Measurements from ENCODE around the gene HEBP1.

Gene HEBP1

GRCh38 chr12:12946686-12947355 is 53.2 kb downstream of the HEBP1 start:
- Histone ChIP-seq H3K36me3 (ENCODE audit: control insufficient read depth, insufficient read depth, low read length) (0 out of 2 replicates have a peak, but pooled peaks cover 5% of the 10 kb centered on the region), H3K27me3 (ENCODE audit: control insufficient read depth, insufficient read depth, low read length) (no peaks in the 10 kb centered on the region), H3K9me3 (ENCODE audit: control insufficient read depth, insufficient read depth, low read length) (no peaks in the 10 kb centered on the region), H3K4me1 (ENCODE audit: control insufficient read depth, insufficient read depth, low read length) (no peaks in the 10 kb centered on the region), H3K27ac (ENCODE audit: low read depth, low read length) (no peak overlapping the region), H3K9ac (ENCODE audit: low read depth, low read length) (no peak overlapping the region), H3K4me3 (ENCODE audit: low read depth, low read length) (no peak overlapping the region)

- Histone ChIP-seq H3K27ac (ENCODE audit: low read depth, low read length) (no peak overlapping the region), H3K9me3 (ENCODE audit: control insufficient read depth, insufficient read depth, low read length) (no peaks in the 10 kb centered on the region), H3K27me3 (ENCODE audit: control insufficient read depth, insufficient read depth, low read length) (no peaks in the 10 kb centered on the region), H3K4me1 (ENCODE audit: control insufficient read depth, insufficient read depth, low read length) (no peaks in the 10 kb centered on the region), H3K36me3 (ENCODE audit: control insufficient read depth, insufficient read depth, low read length) (0 out of 2 replicates have a peak, but pooled peaks cover 5% of the 10 kb centered on the region), H3K4me3 (ENCODE audit: low read depth, low read length) (no peak overlapping the region), H3K9ac (ENCODE audit: low read depth, low read length) (no peak overlapping the region)
Measured at GRCh38 chr12:12945591-12945990, 54.5 kb downstream of the HEBP1 start.

- H3K9me3 ChIP-seq (ENCODE audit: control insufficient read depth, insufficient read depth, low read length): no peaks in the 10 kb centered on the region
- no peak overlapping the region for H3K9ac ChIP-seq (ENCODE audit: low read depth, low read length)
- no peaks in the 10 kb centered on the region for H3K27me3 ChIP-seq (ENCODE audit: control insufficient read depth, insufficient read depth, low read length)
- no peak overlapping the region for H3K4me3 ChIP-seq (ENCODE audit: low read depth, low read length)
- no peak overlapping the region for H3K27ac ChIP-seq (ENCODE audit: low read depth, low read length)
- no peaks in the 10 kb centered on the region for H3K4me1 ChIP-seq (ENCODE audit: control insufficient read depth, insufficient read depth, low read length)
- no peaks in the 10 kb centered on the region for H3K36me3 ChIP-seq (ENCODE audit: control insufficient read depth, insufficient read depth, low read length)
Measured at GRCh38 chr12:12943586-12944260, 56.3 kb downstream of the HEBP1 start.

GRCh38 chr12:12941450-12942350 is 58.4 kb downstream of the HEBP1 start:
- Histone ChIP-seq H3K4me1 (ENCODE audit: control insufficient read depth, insufficient read depth, low read length) (no peaks in the 10 kb centered on the region), H3K27ac (ENCODE audit: low read depth, low read length) (no peak overlapping the region), H3K9ac (ENCODE audit: low read depth, low read length) (no peak overlapping the region), H3K36me3 (ENCODE audit: control insufficient read depth, insufficient read depth, low read length) (no peaks in the 10 kb centered on the region), H3K9me3 (ENCODE audit: control insufficient read depth, insufficient read depth, low read length) (no peaks in the 10 kb centered on the region), H3K27me3 (ENCODE audit: control insufficient read depth, insufficient read depth, low read length) (no peaks in the 10 kb centered on the region), H3K4me3 (ENCODE audit: low read depth, low read length) (no peak overlapping the region)

GRCh38 chr12:12939888-12940287 is 60.2 kb downstream of the HEBP1 start:
- Histone ChIP-seq H3K36me3 (ENCODE audit: control insufficient read depth, insufficient read depth, low read length) (no peaks in the 10 kb centered on the region), H3K27me3 (ENCODE audit: control insufficient read depth, insufficient read depth, low read length) (no peaks in the 10 kb centered on the region), H3K27ac (ENCODE audit: low read depth, low read length) (no peak overlapping the region), H3K4me1 (ENCODE audit: control insufficient read depth, insufficient read depth, low read length) (no peaks in the 10 kb centered on the region), H3K9ac (ENCODE audit: low read depth, low read length) (no peak overlapping the region), H3K4me3 (ENCODE audit: low read depth, low read length) (no peak overlapping the region), H3K9me3 (ENCODE audit: control insufficient read depth, insufficient read depth, low read length) (no peaks in the 10 kb centered on the region)

- Histone ChIP-seq H3K36me3 (ENCODE audit: control insufficient read depth, insufficient read depth, low read length) (no peaks in the 10 kb centered on the region), H3K4me3 (ENCODE audit: low read depth, low read length) (no peak overlapping the region), H3K9me3 (ENCODE audit: control insufficient read depth, insufficient read depth, low read length) (no peaks in the 10 kb centered on the region), H3K27me3 (ENCODE audit: control insufficient read depth, insufficient read depth, low read length) (no peaks in the 10 kb centered on the region), H3K27ac (ENCODE audit: low read depth, low read length) (no peak overlapping the region), H3K4me1 (ENCODE audit: control insufficient read depth, insufficient read depth, low read length) (no peaks in the 10 kb centered on the region), H3K9ac (ENCODE audit: low read depth, low read length) (no peak overlapping the region)
Measured at GRCh38 chr12:12938541-12938940, 61.5 kb downstream of the HEBP1 start.

GRCh38 chr12:12936983-12937491 is 63.0 kb downstream of the HEBP1 start:
- H3K9me3 ChIP-seq (ENCODE audit: control insufficient read depth, insufficient read depth, low read length): no peaks in the 10 kb centered on the region
- H3K36me3 ChIP-seq (ENCODE audit: control insufficient read depth, insufficient read depth, low read length): no peaks in the 10 kb centered on the region
- no peaks in the 10 kb centered on the region for H3K4me1 ChIP-seq (ENCODE audit: control insufficient read depth, insufficient read depth, low read length)
- H3K27ac ChIP-seq (ENCODE audit: low read depth, low read length): no peak overlapping the region
- no peaks in the 10 kb centered on the region for H3K27me3 ChIP-seq (ENCODE audit: control insufficient read depth, insufficient read depth, low read length)
- no peak overlapping the region for H3K9ac ChIP-seq (ENCODE audit: low read depth, low read length)
- no peak overlapping the region for H3K4me3 ChIP-seq (ENCODE audit: low read depth, low read length)

- Histone ChIP-seq H3K4me1 (ENCODE audit: control insufficient read depth, insufficient read depth, low read length) (no peaks in the 10 kb centered on the region), H3K4me3 (ENCODE audit: low read depth, low read length) (no peak overlapping the region), H3K27me3 (ENCODE audit: control insufficient read depth, insufficient read depth, low read length) (no peaks in the 10 kb centered on the region)
Measured at GRCh38 chr12:12934556-12934955, 65.5 kb downstream of the HEBP1 start.

GRCh38 chr12:12933742-12934141 is 66.3 kb downstream of the HEBP1 start:
- Histone ChIP-seq H3K4me1 (ENCODE audit: control insufficient read depth, insufficient read depth, low read length) (no peaks in the 10 kb centered on the region), H3K27me3 (ENCODE audit: control insufficient read depth, insufficient read depth, low read length) (no peaks in the 10 kb centered on the region), H3K4me3 (ENCODE audit: low read depth, low read length) (no peak overlapping the region), H3K27ac (ENCODE audit: low read depth, low read length) (no peak overlapping the region), H3K9ac (ENCODE audit: low read depth, low read length) (no peak overlapping the region), H3K36me3 (ENCODE audit: control insufficient read depth, insufficient read depth, low read length) (no peaks in the 10 kb centered on the region), H3K9me3 (ENCODE audit: control insufficient read depth, insufficient read depth, low read length) (no peaks in the 10 kb centered on the region)

More at GRCh38 chr12:12934556-12934955, 65.5 kb downstream of the HEBP1 start:
- H3K36me3 ChIP-seq (ENCODE audit: control insufficient read depth, insufficient read depth, low read length): no peaks in the 10 kb centered on the region
- H3K9me3 ChIP-seq (ENCODE audit: control insufficient read depth, insufficient read depth, low read length): no peaks in the 10 kb centered on the region
- H3K9ac ChIP-seq (ENCODE audit: low read depth, low read length): no peak overlapping the region
- no peak overlapping the region for H3K27ac ChIP-seq (ENCODE audit: low read depth, low read length)

- H3K9ac ChIP-seq (ENCODE audit: low read depth, low read length): no peak overlapping the region
- 0 out of 2 replicates have a peak, but pooled peaks cover 2% of the 10 kb centered on the region for H3K4me1 ChIP-seq (ENCODE audit: control insufficient read depth, insufficient read depth, low read length)
- no peak overlapping the region for H3K27ac ChIP-seq (ENCODE audit: low read depth, low read length)
- no peaks in the 10 kb centered on the region for H3K27me3 ChIP-seq (ENCODE audit: control insufficient read depth, insufficient read depth, low read length)
- H3K4me3 ChIP-seq (ENCODE audit: low read depth, low read length): no peak overlapping the region
- no peaks in the 10 kb centered on the region for H3K36me3 ChIP-seq (ENCODE audit: control insufficient read depth, insufficient read depth, low read length)
- no peaks in the 10 kb centered on the region for H3K9me3 ChIP-seq (ENCODE audit: control insufficient read depth, insufficient read depth, low read length)
Measured at GRCh38 chr12:12930633-12931219, 69.3 kb downstream of the HEBP1 start.

All from HUES48 (cell line).